ENCODE measurements around the gene NISCH. TPM values are rescaled to one million over a fixed set of nuclear protein-coding genes. Genes with fewer than 3 reads are reported as not detected.

NISCH gene
- total RNA-seq, 1 experiment from 2014 or later, result 85.0 TPM

- POLR2A ChIA-PET, result no interaction called here
Measured at GRCh38 chr3:52471371-52472238, 16.2 kb downstream of the NISCH start.

GRCh38 chr3:52472239-52473000 lies 17.0 kb downstream of the NISCH start:
- DNase-seq (ENCODE audit: low spot score) (no peak), ATAC-seq (no peak)
- POLR2A ChIA-PET, result no interaction called here
- H3K4me3 Mint-ChIP-seq, result no peak overlapping the region
- peak overlapping the region; percentile 23; the same call in 1 of the 2 replicates for H3K27ac Mint-ChIP-seq
- CTCF ChIA-PET, result interaction anchor here (1.2 to 2.3 kb wide), 8 partner anchors 14 to 87 kb away, joined by 3 to 10 read pairs (median 5); partner anchors contain the start of genes STAB1 and UQCC5
- no peaks in the 10 kb centered on the region for H3K4me1 Mint-ChIP-seq
- H3K9me3 Mint-ChIP-seq, result no peaks in the 10 kb centered on the region
- H3K36me3 Mint-ChIP-seq, result peaks cover 48% of the 10 kb centered on the region
- no peaks in the 10 kb centered on the region for H3K27me3 Mint-ChIP-seq (ENCODE audit: low read depth)
- TF ChIP-seq ELF4 (CRISPR knock-in tag; IDR thresholded peaks at IDR 0.05; ENCODE audit: low read depth) (no peak), ZNF219 (CRISPR knock-in tag; IDR thresholded peaks at IDR 0.05; ENCODE audit: borderline replicate concordance) (no peak), KAT7 (CRISPR knock-in tag; IDR thresholded peaks at IDR 0.05; ENCODE audit: borderline replicate concordance) (no peak), TEAD1 (CRISPR knock-in tag; IDR thresholded peaks at IDR 0.05) (no peak), ATF6 (CRISPR knock-in tag; IDR thresholded peaks at IDR 0.05) (no peak), AFF4 (CRISPR knock-in tag; IDR thresholded peaks at IDR 0.05; ENCODE audit: borderline replicate concordance) (no peak), PRDM15 (CRISPR knock-in tag; IDR thresholded peaks at IDR 0.05) (no peak), RELA (CRISPR knock-in tag; IDR thresholded peaks at IDR 0.05; ENCODE audit: borderline replicate concordance) (no peak), MYBL2 (CRISPR knock-in tag; IDR thresholded peaks at IDR 0.05) (no peak)

More at GRCh38 chr3:52471371-52472238, 16.2 kb downstream of the NISCH start:
- Mint-ChIP-seq H3K27ac (0 out of 2 replicates have a peak overlapping the region, but pooled peaks have one; percentile 23), H3K36me3 (peaks cover 45% of the 10 kb centered on the region), H3K27me3 (ENCODE audit: low read depth) (no peaks in the 10 kb centered on the region), H3K4me1 (no peaks in the 10 kb centered on the region), H3K4me3 (no peak overlapping the region), H3K9me3 (no peaks in the 10 kb centered on the region)
- CTCF ChIA-PET, result interaction anchor here (0.8 to 2.3 kb wide), 11 partner anchors 8 to 327 kb away, joined by 3 to 12 read pairs (median 5); partner anchors contain the start of genes STAB1 and UQCC5
- ATAC-seq (peak; percentile 90), DNase-seq (ENCODE audit: low spot score) (peak; percentile 64)
- no peak for TF ChIP-seq E2F4 (CRISPR knock-in tag; IDR thresholded peaks at IDR 0.05; ENCODE audit: borderline replicate concordance, low read depth)
- peak; percentile 70 for TF ChIP-seq CTCF (IDR thresholded peaks at IDR 0.05)
